Fibroblast of skin of right quadriceps (primary cell): ENCODE data around the gene SLC22A1.
A peak's percentile ranks its signal among the peaks of the same experiment; 100 is the strongest.
"Not testable (repeated sequence)": the region's sequence is repeated elsewhere in the genome, so short reads cannot be mapped to it uniquely, and the experiment has no call there.

Source experiments
- DNase-seq: peaks from one replicate; pipeline ENCODE4 v3.0.0-alpha.2; 2013

SLC22A1 gene

DNA sequence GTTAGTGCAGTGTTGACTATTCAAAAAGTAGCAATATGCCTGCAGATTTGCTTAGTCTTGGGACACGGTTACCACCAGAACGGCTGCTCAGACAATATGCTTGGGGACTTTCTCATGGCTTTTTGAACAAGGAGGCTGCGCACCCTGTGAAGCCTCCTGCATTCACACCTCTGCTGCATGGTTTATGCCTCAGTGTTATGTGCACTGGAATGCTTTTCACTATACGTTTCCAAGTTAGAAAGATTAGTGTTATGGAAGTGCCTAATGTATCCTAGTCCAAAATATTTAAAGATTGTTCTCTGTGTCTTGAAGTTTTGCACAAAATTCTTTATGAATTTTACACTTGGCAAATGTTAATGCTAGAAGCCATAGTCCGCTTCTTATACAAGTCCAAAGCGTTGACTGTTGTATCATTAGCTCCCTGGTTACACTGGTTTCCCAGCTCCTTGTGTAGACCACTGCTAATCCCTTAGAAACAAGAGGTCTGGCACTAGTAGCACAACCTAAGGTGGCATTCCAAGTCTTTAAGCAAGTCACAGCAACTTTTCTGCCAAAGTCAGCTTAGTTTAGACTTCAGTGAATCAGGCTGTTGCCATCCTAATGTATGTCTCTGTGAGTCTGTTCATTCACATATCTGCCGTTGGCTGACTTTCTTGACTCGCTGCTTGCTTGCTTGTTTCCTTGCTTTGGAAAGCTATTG is 26.3 kb upstream of the SLC22A1 start:
- DNase-seq: no peak

DNA sequence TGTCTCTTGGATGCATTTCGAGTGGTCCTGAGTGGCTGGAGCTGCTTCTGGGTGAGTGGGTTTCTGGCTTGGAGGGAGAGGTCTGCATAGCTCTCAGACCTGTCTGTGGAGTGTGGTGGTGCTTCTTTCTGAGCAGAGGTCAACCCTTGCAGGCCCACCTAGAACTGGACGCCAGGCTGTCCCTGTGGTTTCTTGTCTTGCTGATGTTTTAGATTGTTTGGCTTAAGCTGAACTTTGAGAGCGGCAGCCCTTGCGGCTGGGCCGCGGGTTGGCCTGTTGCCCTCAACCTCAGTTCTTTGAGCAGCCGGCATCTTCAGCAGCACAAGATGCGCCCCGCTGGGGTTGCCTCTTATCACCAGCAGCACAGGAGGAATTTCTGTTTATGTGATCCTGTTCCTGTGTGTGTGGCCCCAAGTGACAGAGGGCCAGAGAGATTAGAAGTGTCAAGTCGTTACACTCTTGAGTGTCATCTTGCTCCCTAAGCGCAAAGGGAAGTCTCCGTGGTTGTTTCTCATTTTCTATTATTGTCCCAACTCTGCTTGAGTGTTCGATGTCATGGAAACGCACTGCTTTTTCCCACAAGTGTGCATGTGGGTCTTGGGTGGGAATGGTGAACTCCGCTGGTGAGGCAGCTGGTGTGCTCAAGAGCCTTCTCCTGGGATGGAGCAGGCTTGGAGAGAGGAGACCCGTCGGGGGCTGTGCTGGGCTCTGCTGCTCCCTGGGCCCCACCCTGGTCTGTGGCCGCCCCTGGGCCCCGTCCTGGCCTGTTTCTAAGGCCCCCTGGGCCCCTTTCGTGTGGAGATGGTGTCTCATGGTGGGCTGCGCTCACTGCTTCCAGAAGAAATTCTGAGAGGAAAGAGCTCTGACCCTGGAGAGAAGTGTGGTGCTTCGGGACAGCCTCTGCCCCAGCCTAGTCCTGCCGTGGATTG is 20.1 kb upstream of the SLC22A1 start:
- no peak for DNase-seq

GRCh38 chr6:160102399-160102798 is 19.2 kb upstream of the SLC22A1 start:
- no peak for DNase-seq

DNA sequence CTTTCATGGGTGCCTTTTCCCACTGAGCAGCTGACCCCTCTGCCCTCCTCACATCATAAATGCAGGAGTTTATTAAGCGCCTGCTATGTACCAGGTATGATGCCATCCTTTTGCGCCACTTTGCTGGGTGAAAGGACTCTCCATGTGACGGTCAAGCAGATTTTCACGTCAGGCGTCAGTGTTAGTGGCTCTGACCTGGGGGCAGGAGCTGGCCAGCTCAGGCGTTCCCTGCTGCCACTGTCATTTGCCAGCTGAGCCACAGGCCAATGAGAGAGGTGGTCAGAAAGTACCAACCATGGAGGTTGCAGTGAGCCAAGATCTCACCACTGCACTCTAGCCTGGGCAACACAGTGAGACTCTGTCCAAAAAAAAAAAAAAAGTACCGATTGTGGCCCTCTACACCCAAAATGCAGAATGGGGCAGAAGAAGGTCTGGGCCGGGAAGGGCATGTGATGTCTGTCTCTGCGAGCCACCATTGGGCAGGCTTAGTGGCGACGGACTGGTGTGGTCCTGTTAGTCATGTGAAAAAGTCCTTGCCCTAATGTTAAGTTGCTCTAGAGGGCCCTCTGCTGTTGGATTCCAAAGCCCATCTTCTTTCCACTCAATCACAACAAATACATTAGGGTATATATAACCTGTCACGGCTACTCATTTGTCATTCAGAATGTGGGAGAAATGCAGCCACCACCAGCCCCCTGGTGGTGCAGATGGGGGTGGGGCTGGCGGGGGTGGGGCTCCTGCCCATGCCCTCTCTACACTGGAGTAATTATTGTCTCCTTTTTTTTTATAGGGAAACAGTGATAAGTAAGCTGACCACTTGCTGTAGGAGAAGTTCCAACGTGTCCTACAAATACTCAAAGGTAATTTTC is 18.4 kb upstream of the SLC22A1 start:
- peak; percentile 19 for DNase-seq

GRCh38 chr6:160103825-160104100 is 17.9 kb upstream of the SLC22A1 start:
- DNase-seq: no peak

DNA sequence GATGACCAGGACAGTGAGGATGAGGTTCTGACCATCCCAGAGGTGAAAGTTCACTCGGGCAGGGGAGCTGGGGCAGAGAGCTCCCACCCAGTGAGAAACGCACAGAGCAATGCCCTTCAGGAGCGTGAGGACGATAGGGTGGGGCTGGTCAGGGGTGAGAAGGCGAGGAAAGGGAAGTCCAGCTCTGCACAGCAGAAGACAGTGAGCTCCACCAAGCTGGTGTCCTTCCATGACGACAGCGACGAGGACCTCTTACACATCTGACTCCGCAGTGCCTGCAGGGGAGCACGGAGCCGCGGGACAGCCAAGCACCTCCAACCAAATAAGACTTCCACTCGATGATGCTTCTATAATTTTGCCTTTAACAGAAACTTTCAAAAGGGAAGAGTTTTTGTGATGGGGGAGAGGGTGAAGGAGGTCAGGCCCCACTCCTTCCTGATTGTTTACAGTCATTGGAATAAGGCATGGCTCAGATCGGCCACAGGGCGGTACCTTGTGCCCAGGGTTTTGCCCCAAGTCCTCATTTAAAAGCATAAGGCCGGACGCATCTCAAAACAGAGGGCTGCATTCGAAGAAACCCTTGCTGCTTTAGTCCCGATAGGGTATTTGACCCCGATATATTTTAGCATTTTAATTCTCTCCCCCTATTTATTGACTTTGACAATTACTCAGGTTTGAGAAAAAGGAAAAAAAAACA is 16.6 kb upstream of the SLC22A1 start:
- no peak for DNase-seq

GRCh38 chr6:160106010-160106409 is 15.6 kb upstream of the SLC22A1 start:
- DNase-seq: no peak

DNA sequence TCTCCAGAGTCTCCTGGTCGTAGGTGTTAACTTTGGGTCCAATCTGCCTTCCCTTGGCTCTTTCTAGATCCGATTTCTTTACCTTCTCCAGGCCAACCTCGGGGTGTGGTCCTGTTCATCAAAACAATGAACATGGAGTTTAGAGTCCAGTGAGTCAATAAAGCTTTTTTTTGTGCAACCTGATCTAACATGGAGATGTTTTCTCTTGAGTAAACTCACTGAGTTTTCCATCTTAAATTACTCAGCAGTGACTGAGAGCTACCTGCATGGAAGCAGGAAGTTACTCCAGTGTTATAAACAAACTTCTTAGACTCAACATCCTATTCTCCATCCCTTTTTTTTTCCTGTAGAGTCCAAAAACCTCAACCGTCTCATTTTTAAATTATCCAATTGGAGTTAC is 14.9 kb upstream of the SLC22A1 start:
- no peak for DNase-seq

DNA sequence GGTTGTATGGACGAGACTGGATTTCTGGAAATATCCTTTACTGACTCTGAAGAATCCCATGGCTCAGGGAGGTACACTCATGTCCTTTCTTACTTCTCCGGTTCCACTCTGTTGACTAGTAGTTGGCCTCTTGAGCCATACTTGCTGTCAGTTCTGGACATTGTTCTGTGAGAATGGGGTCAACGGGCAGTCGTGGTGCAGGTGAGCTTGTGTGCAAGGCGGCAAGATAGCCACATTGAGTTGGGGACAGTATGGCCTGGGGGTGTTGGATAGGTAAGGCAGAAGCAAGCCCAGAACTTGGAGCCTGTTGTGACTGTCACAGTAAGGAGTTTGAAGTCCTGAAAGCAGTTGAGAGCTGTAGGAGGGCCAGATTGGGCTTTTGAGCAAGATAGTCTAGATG is 13.5 kb upstream of the SLC22A1 start:
- no peak for DNase-seq

DNA sequence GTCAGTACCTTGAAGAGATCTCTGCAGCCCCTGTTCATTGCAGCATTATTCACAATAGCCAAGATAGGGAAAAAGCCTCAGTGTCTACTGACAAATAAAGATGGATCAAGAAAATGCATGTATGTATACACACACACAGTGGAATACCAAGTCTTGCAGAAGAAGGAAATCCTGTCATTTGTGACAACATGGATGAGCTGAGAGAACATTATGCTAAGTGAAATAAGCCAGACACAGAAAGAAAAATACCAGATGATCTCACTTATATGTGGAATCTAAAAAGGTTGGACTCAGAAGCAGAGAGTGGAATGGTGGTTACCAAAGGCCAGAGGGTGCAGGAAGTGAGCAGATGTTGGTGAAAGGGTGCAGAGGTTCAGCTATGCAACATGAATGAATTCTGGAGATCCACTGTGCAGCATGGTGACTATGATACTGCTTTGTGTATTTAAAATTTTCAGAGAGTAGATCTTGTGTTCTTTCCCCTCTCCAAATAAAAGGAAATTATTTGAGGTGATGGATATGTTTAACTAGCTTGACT is 11.0 kb upstream of the SLC22A1 start:
- DNase-seq: no peak

DNA sequence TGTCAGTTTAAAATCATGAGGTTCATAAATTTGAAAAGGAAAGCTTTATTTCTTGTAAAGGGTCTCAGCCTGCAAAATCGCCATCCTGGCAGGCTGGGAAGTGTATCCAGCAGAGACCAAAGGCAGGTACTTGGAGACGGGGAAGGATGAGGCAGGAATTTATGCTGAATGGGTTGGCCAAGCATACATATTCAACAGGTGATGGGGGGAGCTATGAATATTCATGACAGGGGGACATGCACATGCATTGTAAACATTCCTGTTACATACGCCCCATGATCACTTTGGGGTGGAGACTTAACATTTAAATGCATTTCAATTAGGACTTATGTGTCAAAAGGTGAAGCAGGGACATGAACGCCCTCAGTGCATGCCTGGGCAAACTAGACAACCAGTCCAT is 9.8 kb upstream of the SLC22A1 start:
- DNase-seq: no peak

- no peak for DNase-seq
Observed at GRCh38 chr6:160112628-160113299, 8.9 kb upstream of the SLC22A1 start.

DNA sequence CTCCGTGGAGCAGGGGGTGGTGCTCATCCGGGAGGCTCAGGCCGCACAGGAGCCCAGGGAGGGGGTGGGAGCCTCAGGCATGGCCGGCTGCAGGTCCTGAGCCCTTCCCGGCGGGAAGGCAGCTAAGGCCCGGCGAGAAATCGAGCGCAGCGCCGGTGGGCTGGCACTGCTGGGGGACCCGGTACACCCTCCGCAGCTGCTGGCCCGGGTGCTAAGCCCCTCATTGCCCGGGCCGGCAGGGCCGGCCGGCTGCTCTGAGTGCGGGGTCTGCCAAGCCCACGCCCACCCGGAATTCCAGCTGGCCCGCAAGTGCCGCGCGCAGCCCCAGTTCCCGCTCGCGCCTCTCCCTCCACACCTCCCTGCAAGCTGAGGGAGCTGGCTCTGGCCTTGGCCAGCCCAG is 7.1 kb upstream of the SLC22A1 start:
- not testable (repeated sequence) for DNase-seq

- no peak for DNase-seq
Observed at GRCh38 chr6:160115421-160115820, 6.2 kb upstream of the SLC22A1 start.

DNA sequence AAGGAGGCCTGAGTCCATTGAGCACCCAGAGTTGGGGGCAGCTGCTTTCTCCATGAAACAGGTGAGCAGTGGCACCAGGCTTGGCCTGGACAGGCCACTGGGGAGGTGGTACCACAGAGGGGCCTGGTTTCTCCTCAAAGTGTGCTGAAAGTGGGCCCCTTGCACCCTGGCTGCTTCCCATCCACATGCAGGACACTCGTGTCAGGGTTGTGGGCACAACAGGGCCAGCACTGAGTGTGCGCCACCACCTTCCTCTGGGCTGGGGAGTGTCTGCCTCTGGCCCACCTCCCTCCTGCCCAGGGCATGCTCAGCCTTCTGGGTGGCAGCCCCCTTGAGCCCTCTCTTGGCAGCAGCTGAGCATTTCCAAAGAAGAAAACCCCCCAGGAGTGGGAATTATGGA is 5.2 kb upstream of the SLC22A1 start:
- no peak for DNase-seq

DNA sequence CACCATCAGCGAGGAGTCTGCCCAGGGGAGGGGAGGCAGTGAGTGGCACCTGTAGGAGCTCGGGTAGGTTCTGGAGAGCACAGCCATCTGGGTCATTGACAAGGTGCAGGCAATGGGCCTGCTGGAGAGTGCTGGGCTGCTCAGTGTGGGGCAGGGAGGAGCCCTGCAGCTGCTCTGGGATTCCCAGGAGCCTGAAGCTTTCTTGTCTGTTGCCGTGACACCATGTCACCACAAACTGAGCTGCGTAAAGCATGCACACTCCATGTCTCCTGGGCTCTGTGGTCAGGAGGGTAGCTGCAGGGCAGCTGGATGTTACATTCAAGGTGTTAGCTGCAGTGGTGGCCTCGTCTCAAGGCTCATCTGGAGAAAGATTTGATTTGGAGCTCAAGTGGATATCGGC is 4.5 kb upstream of the SLC22A1 start:
- no peak for DNase-seq

- no peak for DNase-seq
Observed at GRCh38 chr6:160118620-160119229, 2.9 kb upstream of the SLC22A1 start.

GRCh38 chr6:160120087-160120486 is 1.5 kb upstream of the SLC22A1 start:
- DNase-seq: no peak

DNA sequence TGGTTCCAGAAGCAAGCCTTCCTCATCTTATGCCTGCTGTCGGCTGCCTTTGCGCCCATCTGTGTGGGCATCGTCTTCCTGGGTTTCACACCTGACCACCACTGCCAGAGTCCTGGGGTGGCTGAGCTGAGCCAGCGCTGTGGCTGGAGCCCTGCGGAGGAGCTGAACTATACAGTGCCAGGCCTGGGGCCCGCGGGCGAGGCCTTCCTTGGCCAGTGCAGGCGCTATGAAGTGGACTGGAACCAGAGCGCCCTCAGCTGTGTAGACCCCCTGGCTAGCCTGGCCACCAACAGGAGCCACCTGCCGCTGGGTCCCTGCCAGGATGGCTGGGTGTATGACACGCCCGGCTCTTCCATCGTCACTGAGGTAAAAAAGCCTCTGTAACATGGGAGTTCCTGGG is 366 bp downstream of the SLC22A1 start:
- DNase-seq: no peak

DNA sequence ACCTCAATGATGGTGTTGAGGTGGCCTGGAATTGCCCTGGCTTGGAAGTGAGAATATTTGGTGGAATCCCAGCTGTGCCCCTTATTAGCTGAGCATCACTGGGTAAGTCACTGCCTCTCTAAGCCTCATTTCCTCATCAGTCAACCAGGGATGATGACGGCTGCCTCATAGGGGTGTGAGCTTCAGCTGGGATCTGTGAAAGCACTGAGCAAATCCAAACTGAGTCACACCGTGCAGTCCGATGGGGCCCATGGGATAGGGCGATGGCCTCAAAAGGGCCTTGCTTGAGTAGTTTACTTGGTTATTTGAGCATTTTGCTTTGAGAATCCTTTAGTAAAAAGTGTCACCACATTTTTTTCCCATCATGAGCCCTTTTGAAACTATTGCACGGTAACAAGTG is 1.1 kb downstream of the SLC22A1 start:
- DNase-seq: no peak

GRCh38 chr6:160124007-160124406 is 2.4 kb downstream of the SLC22A1 start:
- DNase-seq: no peak

- no peak for DNase-seq
Observed at GRCh38 chr6:160124605-160125004, 3.0 kb downstream of the SLC22A1 start.
